ENCODE results near the gene MYOZ2.

Gene MYOZ2

DNA sequence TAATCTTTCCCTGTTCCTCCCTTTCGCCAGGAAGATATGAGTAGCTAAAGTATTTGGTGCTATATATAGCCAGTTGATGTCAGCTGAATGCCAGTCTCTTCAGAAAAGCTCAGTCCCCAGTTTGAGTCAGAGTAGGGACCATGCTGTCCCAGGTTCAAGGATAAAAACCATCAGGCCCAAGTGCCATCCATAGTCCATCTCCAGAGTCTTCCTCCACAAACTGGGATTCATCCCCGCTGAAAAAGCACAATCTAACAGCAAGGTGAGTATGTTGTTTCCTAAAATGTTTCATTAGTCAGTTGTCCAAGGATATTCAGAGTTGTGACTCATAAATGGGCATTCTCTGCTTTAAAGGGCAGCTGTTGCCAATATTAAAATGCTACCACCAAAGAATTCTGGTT, at the start of gene MYOZ2:
Gene MYOZ2 (plus strand): TSS at position 112 of the 401 bp plus-strand sequence. CDS start 694 bp downstream, outside the sequence.
- no peak for DNase-seq

DNA sequence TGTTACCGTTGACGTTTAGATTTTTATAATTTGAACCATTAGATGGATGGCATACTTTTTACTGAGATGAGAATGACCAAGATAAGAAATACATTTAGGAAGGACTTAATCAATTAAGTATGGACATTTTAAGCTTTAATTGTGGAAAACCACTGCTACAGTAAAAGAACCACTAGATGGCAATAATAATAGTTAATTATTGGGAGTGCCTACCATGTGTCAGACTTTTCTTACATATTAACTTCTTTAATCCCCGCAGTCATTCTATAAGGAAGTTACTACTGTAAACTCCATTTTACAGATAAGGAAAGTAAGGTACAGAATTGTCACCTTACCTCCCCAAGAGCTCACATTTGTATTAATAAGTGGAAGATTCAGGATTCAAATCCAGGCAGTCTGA, 48.5 kb upstream of the MYOZ2 start:
- no peak for DNase-seq

DNA sequence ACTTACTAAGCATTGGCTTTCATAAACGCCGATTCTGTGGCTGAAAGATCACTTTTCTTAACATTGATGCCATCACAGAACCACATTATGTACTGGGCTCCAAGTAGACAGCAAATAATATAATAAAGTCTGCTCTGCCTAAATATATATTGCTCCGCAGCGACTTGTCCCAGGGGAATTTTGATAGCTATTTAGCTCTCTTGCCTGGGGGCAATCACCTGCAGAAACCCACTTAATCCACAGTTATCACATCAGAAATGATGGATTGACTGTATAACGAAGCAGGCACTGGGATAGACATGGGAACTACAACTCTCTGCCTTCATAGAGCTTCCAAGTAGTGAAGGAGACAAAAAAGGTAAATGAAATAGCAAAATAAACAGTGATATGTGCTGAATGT, 48.0 kb upstream of the MYOZ2 start:
- no peak for DNase-seq

DNA sequence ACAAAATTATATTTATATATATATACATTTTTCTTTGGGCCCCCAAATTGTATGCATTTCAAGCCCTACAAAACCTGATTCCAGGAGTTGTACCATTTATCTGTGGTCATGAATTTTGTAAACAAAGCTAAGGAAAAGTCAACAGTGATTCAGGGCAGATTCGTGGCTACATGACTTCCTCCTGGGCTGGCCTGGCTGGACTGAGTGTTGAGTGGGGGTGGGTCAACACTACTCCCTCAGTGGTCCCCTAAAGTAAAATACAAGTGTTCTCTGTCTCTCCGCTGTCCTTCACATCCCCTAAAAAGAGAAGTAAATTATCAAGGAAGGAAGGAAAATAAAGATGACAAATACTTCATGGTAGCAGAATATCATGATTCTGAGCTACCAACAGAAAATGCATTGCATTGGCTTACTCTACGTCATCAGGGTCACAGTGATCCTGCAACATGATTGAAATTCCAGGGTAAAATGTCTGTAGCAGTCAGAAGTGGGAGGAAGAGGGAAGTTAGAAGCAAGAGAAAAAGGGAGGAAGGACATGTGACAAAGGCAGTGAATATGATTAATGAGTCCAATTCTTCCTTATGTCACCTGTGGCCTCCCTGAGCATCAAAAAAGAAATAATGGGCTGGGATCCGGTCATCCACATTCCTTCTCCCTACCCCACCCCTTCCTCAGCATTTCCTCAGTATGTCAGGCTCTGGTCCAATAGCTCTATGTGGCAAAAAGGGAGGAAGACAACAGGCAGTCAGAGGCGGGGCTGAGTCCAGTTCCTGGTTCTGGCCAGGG, 42.4 kb upstream of the MYOZ2 start:
- no peak for DNase-seq

DNA sequence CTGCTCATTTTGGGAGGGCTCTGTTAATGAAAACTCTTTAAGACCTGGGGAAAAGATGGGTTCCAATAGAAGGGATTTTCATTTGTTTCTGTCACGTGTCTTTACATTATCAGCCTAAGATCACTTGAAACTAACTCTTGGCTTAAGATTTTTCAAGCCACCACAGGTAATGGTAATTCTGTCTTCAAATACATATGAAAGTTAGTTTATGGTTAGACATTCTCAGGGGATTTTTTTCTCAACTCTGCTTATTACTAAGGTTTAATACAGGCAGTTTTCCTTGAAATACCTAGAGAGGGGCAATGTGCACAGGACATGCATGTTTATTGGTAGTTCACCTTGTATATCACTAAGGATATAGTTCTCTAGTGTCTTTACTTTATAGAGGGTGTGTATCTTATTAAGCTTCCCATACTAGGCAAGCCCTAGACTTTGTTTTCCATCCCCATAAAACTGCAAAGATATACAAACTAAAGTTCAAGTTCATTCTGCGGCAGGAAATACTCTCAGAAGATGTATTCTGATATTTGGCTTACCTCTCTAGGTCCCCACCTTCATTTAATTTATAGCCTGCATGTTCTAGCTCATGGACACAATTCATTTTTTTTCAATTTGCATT, 38.2 kb upstream of the MYOZ2 start:
- DNase-seq = no peak

DNA sequence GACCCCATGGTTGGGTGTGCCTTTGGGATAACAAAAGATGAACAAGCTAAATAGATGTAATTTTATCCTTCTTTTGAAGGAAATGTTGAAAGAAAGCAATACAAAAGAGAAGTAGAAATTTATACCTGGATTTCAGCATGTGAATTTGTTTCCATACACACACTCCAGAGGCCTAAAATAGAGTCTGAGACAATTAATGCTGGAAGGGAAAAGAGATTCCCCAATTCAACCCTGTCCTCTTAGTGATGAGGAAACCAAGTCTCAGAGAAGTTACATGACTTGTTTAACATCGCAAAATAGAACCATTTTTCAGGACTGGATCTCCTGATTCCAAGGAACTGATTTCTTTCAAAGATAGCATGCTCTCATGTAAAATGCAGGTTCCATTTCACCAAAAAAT, 37.3 kb upstream of the MYOZ2 start:
- no peak for DNase-seq

DNA sequence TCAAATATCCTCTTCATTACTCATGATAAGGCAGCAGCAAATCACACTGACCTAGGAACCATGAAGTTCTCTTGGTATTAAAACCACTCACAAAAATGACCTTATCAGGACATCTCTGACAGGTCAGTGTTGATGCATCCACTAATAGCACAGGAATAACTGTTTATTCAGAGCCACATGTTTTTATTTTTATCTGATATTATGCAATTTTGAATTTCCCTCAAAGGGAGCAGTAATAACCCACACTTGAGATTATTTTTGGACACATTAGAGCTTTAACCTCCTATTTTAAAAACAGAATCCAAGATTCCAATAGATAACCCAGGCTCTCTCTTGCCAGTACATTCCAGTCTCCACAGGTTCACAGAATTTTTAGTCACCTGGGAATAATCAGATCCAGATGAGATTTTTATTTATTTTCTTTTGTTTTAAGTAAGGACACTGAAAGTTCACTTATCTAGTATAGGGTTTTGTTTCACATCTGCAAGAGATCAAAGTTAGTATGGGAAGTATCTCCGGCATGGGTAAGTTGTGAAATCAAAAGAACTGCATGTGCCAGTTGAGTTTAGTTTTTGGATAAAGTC, 36.3 kb upstream of the MYOZ2 start:
- no peak for DNase-seq

DNA sequence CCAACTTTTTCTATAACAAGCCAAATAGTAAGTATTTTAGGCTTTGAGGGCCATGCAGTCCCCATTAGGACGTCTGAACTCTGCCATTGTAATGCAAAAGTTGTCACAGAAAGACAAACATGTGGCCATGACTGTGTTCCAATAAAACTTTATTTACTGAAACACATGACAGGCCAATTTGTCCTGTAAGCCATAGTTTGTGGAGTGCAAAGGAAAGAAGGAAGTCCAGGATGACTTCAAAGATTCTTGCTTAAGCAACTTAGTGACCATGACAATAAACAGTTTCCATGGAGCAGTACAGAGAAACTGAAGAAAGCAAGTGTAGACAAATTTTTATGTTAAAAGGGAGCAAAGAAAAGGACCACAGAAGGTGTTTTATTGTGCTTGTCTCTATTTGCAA, 35.0 kb upstream of the MYOZ2 start:
- DNase-seq = no peak

DNA sequence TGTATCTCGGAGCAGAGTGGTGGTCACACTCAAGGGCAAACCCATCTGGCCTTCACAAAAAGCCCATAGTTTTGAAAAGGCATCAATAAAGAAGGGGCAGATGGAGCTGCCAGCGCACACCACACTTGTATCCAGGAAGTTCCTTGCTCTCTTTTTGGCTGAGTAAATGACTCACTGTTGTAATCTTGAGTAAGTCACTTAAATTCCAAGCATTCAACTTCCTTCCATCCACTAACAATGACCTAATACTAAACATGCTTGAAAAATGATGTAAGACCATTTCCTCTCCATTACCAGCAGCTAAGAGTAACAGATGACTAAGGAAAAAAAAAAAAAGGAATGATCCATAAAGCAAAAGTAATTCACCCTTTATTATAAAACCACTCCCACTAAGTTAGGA, 32.4 kb upstream of the MYOZ2 start:
- no peak for DNase-seq

DNA sequence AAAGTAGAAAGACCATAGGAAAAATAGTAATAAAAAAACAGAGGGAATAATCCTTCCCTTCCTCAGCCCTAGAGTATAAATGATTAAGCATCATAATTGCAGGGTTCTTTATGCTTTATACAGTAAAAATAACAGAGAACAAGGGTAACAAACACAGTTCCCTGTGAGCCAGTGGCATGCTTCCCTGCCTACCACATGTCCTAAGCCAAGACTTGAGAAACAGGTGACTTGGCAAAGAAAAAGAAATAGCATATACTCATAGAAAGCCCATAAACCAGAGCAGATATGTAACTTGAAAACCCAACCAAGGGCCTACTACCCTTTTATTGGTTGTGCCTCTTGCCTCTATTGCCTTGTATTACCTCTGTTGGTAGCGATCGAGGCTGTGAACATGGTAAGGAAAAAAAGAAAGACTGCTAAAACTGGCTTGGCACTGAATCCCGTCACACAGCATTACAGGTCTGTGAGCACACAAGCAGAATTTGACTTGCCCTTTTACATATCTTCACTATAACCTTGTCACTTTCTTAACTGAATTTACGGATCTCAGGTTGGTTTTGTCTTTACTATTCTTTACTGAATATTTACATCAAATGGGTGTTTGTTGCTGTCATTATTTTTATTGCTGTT, 30.9 kb upstream of the MYOZ2 start:
- DNase-seq = no peak

DNA sequence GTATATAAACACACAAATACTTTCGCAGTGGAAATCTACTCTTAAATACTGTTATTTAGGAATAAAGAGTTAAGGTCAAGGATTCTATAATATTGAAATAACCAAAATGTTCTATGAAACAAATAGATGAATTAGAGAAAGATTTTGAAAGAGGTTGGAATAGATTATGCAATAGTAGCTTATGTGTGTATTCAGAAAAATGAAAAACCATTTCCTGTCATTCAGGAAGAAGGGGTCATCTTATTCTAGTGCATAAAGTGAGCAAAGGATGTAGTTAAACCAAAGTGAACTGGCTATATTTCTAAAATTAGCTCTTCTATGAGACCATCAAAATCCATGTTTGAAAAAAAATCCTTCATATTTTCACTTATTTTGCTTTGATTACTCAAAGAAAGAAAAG, 30.0 kb upstream of the MYOZ2 start:
- DNase-seq = no peak

DNA sequence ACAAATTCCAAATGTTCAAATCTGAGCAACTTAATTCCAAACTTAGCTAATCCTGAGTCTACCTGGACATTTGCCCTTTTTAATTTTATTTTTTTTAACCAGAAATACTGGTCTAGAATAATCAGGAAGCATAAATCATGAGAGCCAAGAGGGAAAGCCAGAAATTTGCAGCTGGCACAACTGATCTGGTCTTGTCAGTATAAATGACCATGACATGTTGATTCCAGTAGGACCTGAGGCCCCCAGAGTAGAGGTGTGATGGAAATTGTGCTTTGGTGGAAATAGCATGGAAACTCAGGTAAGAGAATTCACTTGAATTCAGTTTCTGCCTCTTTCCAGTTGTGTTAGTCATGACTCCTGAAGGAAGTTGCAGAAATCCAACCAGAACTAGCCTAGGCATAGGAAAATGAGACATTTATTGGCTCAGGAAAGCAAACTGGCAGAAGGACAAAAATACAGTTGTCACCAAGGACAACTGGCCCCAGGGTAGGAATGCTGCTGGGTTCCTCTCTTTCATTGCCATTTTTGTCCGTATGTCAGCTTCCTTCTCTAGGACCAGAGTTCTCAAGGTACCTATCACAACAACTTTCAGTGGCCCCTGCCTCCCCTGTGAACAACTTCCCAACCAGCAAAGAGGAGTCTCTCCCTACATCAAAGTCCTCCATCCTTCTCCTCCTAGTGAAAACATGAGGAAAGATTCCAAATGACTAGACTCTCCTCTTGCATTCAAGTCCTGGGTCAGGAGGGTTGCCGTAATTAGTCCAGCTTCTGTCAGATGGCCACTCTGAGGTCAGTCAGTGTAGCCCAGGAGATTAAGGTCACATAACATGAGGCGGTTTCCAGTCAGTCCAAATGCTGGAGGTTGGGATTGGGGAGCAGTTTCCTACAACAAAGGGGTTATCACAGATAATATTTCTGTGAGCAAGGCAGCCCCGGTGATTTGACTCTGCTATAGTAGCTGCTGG, 29.3 kb upstream of the MYOZ2 start:
- no peak for DNase-seq

DNA sequence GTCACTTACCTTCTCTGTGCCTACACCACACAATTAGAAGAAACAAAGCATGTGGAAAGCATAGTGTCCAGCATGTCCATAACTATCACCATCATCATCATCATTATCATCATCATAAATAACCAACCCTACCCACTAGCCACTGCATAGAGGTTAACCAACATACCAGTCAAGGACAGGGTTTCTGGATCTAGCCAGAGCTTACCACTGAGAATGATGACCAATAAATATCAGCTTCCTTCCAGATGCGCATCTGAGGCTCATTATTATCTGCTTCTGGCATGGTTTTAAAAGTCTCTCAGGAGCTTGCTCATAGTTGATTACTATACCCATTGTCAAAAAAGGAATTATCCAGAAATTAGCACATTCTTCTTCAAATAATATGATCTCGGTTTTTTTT, 25.5 kb upstream of the MYOZ2 start:
- no peak for DNase-seq

DNA sequence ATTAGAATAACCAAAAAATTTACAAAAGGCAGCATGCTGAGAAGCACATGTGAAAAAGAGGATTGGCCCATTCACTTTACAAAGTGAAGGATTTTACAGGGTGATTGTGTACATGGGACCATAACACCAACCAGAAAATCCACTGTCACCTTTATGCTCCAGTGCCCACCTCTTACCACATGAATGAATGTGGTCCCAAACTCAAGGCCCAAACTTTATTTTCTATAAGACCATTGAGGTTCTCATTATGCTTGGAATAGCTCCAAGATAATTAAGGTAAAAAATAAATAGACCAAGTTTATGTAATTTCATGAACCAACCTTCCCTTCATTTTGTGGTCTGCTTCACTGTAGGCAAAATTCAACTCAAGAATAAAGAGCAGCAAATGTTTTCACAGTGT, 24.3 kb upstream of the MYOZ2 start:
- no peak for DNase-seq

DNA sequence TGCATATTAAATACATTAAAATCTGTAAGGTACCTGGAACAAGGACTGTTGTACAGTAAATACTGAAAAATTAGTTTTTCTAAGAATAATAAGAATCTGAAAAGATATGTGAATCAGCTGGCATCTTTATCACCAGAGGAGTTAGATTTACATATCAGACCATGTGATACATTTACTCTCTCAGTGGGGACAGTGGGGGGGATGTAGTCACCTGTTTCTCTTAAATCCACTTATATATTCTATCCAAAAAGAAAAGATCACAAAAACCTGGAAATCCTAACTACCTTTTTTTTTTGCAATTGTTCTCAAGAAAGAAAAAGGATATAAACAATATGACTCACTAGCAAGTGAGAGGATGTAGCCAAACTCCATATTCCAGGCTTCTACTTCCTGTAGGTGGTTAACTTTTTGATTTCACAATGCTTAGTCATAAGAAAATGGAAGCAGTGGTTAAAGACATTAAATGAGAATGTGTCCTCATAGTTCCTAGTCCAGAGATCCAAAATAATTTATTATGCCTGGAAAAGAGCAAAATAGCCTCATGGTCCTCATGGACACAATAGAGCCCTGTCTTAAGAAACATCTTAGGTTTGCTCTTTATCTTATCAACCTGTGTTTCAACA, 22.5 kb upstream of the MYOZ2 start:
- DNase-seq = no peak

DNA sequence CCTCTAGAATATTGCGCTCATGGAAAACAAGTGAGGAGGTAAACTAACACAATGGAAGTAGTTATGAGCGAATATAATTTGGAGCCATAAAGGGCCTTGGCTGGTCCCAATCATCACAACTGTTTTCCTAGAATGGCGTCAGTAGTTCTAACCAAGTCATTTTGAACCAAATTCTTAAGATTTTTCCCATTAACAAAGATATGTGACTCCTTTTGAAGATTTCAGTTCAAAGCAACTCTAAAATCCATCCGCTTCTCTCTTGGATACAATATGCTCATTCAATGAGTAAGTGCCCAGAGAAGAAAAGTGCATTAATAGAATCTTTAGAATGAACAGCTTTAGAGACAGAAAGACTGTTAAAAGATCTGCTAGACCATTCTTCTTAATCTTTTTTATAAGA, 19.6 kb upstream of the MYOZ2 start:
- DNase-seq = no peak

DNA sequence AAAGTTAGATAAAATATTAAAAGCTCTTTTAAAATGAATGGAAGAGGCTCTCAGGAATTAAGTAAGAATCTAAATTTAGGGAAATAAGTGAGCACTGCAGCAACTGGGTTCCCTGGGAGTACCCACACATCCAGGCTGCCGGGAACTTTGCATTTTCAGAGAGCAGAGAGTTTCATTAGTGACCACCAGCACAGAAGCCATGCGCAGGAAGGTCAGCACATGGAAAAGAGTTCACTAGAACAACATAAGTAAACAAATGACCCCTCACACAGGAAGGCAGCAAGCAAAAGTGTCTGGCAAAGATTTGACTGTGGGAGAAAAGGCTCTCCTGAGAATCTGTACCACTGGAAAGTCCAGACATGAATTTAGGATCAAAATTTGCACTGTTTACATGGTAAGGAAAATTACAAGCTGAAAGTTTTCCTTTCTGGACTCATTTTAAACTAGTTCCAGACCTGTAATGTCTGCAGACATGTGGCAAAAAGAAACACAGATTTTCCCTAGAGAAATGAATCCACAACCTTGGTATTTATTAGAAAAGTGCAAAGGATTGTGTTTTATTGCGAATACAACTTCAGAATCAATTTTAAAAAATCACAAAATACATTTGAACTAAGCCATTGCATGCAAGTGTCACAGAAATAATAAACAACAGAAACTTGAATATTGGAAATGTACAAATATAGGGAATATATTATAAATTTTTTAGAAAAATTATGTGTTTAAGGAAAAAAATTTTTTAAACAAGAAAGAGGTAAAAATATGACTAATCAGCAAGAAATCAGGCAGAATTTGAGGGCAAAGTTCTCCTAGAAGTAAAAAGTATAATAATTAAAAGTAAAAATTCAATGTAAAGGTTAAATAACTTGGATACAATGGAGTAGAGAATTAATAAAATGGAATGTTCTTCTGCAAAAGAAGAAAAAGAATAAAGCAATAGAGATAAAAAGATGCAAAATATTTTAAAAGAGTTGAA, 18.4 kb upstream of the MYOZ2 start:
- no peak for DNase-seq

DNA sequence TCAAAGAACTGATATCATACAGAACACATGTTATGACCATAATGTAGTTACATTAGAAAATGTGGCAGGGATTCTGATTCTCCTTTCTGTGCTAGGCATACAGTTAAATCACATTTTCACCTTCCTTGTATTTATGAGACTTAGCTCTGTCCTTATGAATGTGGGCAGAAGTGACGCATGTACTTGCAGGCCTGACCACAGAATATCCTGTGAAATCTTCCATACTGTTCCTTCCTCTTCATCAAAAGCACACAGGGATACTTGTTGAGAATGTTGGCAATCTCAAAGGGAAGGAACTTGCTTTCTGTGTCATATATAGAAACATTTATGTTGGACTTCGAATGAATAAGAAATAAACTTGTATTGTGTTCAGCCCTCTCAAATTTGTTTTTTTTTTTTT, 17.2 kb upstream of the MYOZ2 start:
- DNase-seq = no peak

DNA sequence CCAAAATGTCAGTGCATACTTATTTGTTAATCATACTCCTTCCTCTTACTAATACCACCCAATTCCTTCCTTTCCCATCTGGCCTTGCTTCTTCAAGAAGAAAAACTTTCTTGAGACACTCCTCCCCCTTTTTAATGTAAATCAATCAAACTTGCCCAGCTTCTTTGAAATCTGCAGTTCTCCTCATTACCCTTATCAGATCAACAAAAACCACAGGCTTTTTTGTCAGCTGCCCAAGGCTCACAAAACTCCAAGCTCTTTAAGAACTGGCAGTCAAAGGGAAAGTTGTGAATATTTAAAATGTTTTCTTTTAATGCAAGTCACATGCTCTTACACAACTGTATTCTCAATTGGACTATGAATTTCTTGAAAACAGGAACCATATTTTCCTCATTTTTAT, 11.3 kb upstream of the MYOZ2 start:
- no peak for DNase-seq

DNA sequence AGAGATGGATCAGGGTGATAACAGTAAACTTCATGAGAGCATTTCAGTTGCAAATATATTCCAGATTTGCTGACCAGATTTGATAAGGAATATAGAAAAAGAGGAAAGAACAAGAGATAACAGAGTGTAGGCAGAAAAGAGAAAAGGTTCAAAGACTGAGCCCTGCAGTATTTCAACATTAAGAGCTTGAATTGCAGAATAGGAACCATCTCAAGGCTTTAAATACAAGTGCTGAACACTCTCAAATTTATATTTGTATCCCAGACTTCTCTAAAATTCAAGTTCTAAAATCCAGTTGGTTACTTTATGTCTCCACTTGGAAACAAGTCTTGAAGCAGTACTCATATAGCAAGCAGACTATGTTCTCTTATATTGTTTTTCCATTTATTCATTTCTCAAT, 9.7 kb upstream of the MYOZ2 start:
- DNase-seq = no peak

DNA sequence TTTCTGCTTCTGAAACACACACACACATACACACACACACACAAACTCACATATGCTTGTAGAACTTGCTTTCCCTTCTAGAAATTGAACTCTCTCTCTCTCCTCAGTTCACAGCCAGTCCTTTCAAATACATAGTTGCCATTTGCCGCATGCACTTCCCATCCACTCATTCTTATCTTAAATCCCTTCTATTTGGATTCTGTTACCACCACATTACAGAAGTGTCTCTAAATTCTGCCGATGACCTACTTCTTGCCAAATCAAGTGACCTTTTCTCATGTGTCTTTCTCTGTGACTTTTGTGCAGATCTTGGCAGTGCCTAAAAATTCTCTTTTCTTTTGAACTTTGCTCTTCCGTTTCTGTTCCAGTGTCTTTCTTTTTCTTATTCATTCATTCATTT, 7.5 kb upstream of the MYOZ2 start:
- no peak for DNase-seq

All from activated T-cell treated with anti-CD3 and anti-CD28 coated beads, Interleukin-2, amount 50 U/mL, for 48 hours (primary cell).